Hypothalamus (tissue), 51 donors: ENCODE data around the gene CABP4.

ENCODE experiments used
- DNase-seq, 51 donors: peaks; one replicate each; lab custom pipeline; 2025; lab: John Stamatoyannopoulos, UW

Gene CABP4

GRCh38 chr11:67492801-67493547 lies 37.8 kb downstream of the CABP4 start:
- DNase-seq, result no peak

GRCh38 chr11:67493548-67494370 lies 38.6 kb downstream of the CABP4 start:
- DNase-seq, result no peak

- no peak for DNase-seq
These were observed 39.4 kb downstream of the CABP4 start for GRCh38 chr11:67494371-67495233.

GRCh38 chr11:67495234-67496005 lies 40.3 kb downstream of the CABP4 start:
- no peak for DNase-seq

- no peak for DNase-seq
These were observed 41.0 kb downstream of the CABP4 start for GRCh38 chr11:67496113-67496512.

GRCh38 chr11:67497656-67498291 lies 42.6 kb downstream of the CABP4 start:
- DNase-seq, result no peak

GRCh38 chr11:67498544-67498972 lies 43.4 kb downstream of the CABP4 start:
- DNase-seq, result no peak

GRCh38 chr11:67499808-67500483 lies 44.8 kb downstream of the CABP4 start:
- no peak for DNase-seq

GRCh38 chr11:67500484-67500821 lies 45.3 kb downstream of the CABP4 start:
- DNase-seq, result no peak

- no peak for DNase-seq
These were observed 45.9 kb downstream of the CABP4 start for GRCh38 chr11:67500831-67501715.

GRCh38 chr11:67501854-67502253 lies 46.7 kb downstream of the CABP4 start:
- DNase-seq, result no peak

GRCh38 chr11:67502328-67502979 lies 47.3 kb downstream of the CABP4 start:
- no peak for DNase-seq

- no peak for DNase-seq
These were observed 48.2 kb downstream of the CABP4 start for GRCh38 chr11:67503119-67504004.

- DNase-seq, result peak in 19 of 51 donors; percentile 5 to 66 (median 35)
These were observed 49.1 kb downstream of the CABP4 start for GRCh38 chr11:67504005-67504949.

GRCh38 chr11:67504950-67505581 lies 49.9 kb downstream of the CABP4 start, which contains the start of gene PITPNM1:
Gene PITPNM1, minus strand, starts transcription at chr11:67505363. Its CDS starts 1,183 bp downstream, at chr11:67504180.
- DNase-seq, result peak in 37 of 51 donors; percentile 11 to 65 (median 38)
